ENCODE data around the gene KLC3.

The KLC3 gene

GRCh38 chr19:45347570-45348366 lies 7.2 kb downstream of the KLC3 start:
- H3K4me3 ChIP-seq (ENCODE audit: low read depth in 1 of 2, low read length in 2 of 2), result no peak overlapping the region
- no peaks in the 10 kb centered on the region for H3K9me3 ChIP-seq (ENCODE audit: control insufficient read depth in 1 of 2, low read length in 2 of 2)
- no peak overlapping the region for H3K27ac ChIP-seq (ENCODE audit: low read depth, low read length)
- no peak overlapping the region for H3K9ac ChIP-seq (ENCODE audit: low read depth in 1 of 2, low read length in 2 of 2)
- peaks cover 10 to 28% of the 10 kb centered on the region in 2 donors for H3K27me3 ChIP-seq (ENCODE audit: control insufficient read depth in 1 of 2, insufficient read depth in 2 of 2, low read length in 2 of 2)
- H3K4me1 ChIP-seq (ENCODE audit: control insufficient read depth in 1 of 2, insufficient read depth in 2 of 2, low read length in 2 of 2), result no peaks in the 10 kb centered on the region
- peaks cover 0 to 8% of the 10 kb centered on the region in 2 donors for H3K36me3 ChIP-seq (ENCODE audit: control insufficient read depth in 1 of 2, insufficient read depth in 2 of 2, low read length in 2 of 2)

GRCh38 chr19:45348367-45349125 lies 8.0 kb downstream of the KLC3 start:
- Histone ChIP-seq H3K36me3 (ENCODE audit: control insufficient read depth in 1 of 2, insufficient read depth in 2 of 2, low read length in 2 of 2) (peaks cover 0 to 13% of the 10 kb centered on the region in 2 donors), H3K4me3 (ENCODE audit: low read depth in 1 of 2, low read length in 2 of 2) (no peak overlapping the region), H3K4me1 (ENCODE audit: control insufficient read depth in 1 of 2, insufficient read depth in 2 of 2, low read length in 2 of 2) (no peaks in the 10 kb centered on the region), H3K27me3 (ENCODE audit: control insufficient read depth in 1 of 2, insufficient read depth in 2 of 2, low read length in 2 of 2) (peaks cover 10 to 25% of the 10 kb centered on the region in 2 donors), H3K27ac (ENCODE audit: low read depth, low read length) (no peak overlapping the region), H3K9me3 (ENCODE audit: control insufficient read depth in 1 of 2, low read length in 2 of 2) (no peaks in the 10 kb centered on the region), H3K9ac (ENCODE audit: low read depth in 1 of 2, low read length in 2 of 2) (no peak overlapping the region)

GRCh38 chr19:45349126-45349415 lies 8.5 kb downstream of the KLC3 start:
- Histone ChIP-seq H3K27ac (ENCODE audit: low read depth, low read length) (no peak overlapping the region), H3K4me3 (ENCODE audit: low read depth in 1 of 2, low read length in 2 of 2) (no peak overlapping the region), H3K36me3 (ENCODE audit: control insufficient read depth in 1 of 2, insufficient read depth in 2 of 2, low read length in 2 of 2) (peaks cover 0 to 13% of the 10 kb centered on the region in 2 donors), H3K9ac (ENCODE audit: low read depth in 1 of 2, low read length in 2 of 2) (no peak overlapping the region), H3K9me3 (ENCODE audit: control insufficient read depth in 1 of 2, low read length in 2 of 2) (no peaks in the 10 kb centered on the region), H3K4me1 (ENCODE audit: control insufficient read depth in 1 of 2, insufficient read depth in 2 of 2, low read length in 2 of 2) (no peaks in the 10 kb centered on the region), H3K27me3 (ENCODE audit: control insufficient read depth in 1 of 2, insufficient read depth in 2 of 2, low read length in 2 of 2) (peaks cover 10 to 25% of the 10 kb centered on the region in 2 donors)

- Histone ChIP-seq H3K4me1 (ENCODE audit: control insufficient read depth in 1 of 2, insufficient read depth in 2 of 2, low read length in 2 of 2) (no peaks in the 10 kb centered on the region), H3K9ac (ENCODE audit: low read depth in 1 of 2, low read length in 2 of 2) (no peak overlapping the region)
Measured at GRCh38 chr19:45349430-45349941, 8.9 kb downstream of the KLC3 start.

GRCh38 chr19:45350477-45351058 lies 10.0 kb downstream of the KLC3 start:
- Histone ChIP-seq H3K4me3 (ENCODE audit: low read depth in 1 of 2, low read length in 2 of 2) (no peak overlapping the region), H3K27me3 (ENCODE audit: control insufficient read depth in 1 of 2, insufficient read depth in 2 of 2, low read length in 2 of 2) (peaks cover 3 to 16% of the 10 kb centered on the region in 2 donors), H3K4me1 (ENCODE audit: control insufficient read depth in 1 of 2, insufficient read depth in 2 of 2, low read length in 2 of 2) (no peaks in the 10 kb centered on the region), H3K36me3 (ENCODE audit: control insufficient read depth in 1 of 2, insufficient read depth in 2 of 2, low read length in 2 of 2) (peaks cover 0 to 18% of the 10 kb centered on the region in 2 donors), H3K27ac (ENCODE audit: low read depth, low read length) (no peak overlapping the region), H3K9ac (ENCODE audit: low read depth in 1 of 2, low read length in 2 of 2) (no peak overlapping the region), H3K9me3 (ENCODE audit: control insufficient read depth in 1 of 2, low read length in 2 of 2) (no peaks in the 10 kb centered on the region)

More at GRCh38 chr19:45349430-45349941, 8.9 kb downstream of the KLC3 start:
- Histone ChIP-seq H3K9me3 (ENCODE audit: control insufficient read depth in 1 of 2, low read length in 2 of 2) (no peaks in the 10 kb centered on the region), H3K27ac (ENCODE audit: low read depth, low read length) (no peak overlapping the region), H3K4me3 (ENCODE audit: low read depth in 1 of 2, low read length in 2 of 2) (no peak overlapping the region), H3K36me3 (ENCODE audit: control insufficient read depth in 1 of 2, insufficient read depth in 2 of 2, low read length in 2 of 2) (peaks cover 0 to 13% of the 10 kb centered on the region in 2 donors), H3K27me3 (ENCODE audit: control insufficient read depth in 1 of 2, insufficient read depth in 2 of 2, low read length in 2 of 2) (peaks cover 10 to 25% of the 10 kb centered on the region in 2 donors)

- Histone ChIP-seq H3K27me3 (ENCODE audit: control insufficient read depth in 1 of 2, insufficient read depth in 2 of 2, low read length in 2 of 2) (peaks cover 0 to 9% of the 10 kb centered on the region in 2 donors), H3K4me1 (ENCODE audit: control insufficient read depth in 1 of 2, insufficient read depth in 2 of 2, low read length in 2 of 2) (no peaks in the 10 kb centered on the region), H3K9me3 (ENCODE audit: control insufficient read depth in 1 of 2, low read length in 2 of 2) (no peaks in the 10 kb centered on the region), H3K27ac (ENCODE audit: low read depth, low read length) (no peak overlapping the region), H3K4me3 (ENCODE audit: low read depth in 1 of 2, low read length in 2 of 2) (no peak overlapping the region), H3K9ac (ENCODE audit: low read depth in 1 of 2, low read length in 2 of 2) (no peak overlapping the region), H3K36me3 (ENCODE audit: control insufficient read depth in 1 of 2, insufficient read depth in 2 of 2, low read length in 2 of 2) (peaks cover 0 to 18% of the 10 kb centered on the region in 2 donors)
Measured at GRCh38 chr19:45351401-45351952, 10.9 kb downstream of the KLC3 start.

GRCh38 chr19:45352062-45352461 lies 11.5 kb downstream of the KLC3 start:
- H3K9me3 ChIP-seq (ENCODE audit: control insufficient read depth in 1 of 2, low read length in 2 of 2), result no peaks in the 10 kb centered on the region
- H3K27ac ChIP-seq (ENCODE audit: low read depth, low read length), result no peak overlapping the region
- no peak overlapping the region for H3K4me3 ChIP-seq (ENCODE audit: low read depth in 1 of 2, low read length in 2 of 2)
- H3K36me3 ChIP-seq (ENCODE audit: control insufficient read depth in 1 of 2, insufficient read depth in 2 of 2, low read length in 2 of 2), result peaks cover 0 to 18% of the 10 kb centered on the region in 2 donors
- H3K9ac ChIP-seq (ENCODE audit: low read depth in 1 of 2, low read length in 2 of 2), result no peak overlapping the region
- peaks cover 0 to 8% of the 10 kb centered on the region in 2 donors for H3K27me3 ChIP-seq (ENCODE audit: control insufficient read depth in 1 of 2, insufficient read depth in 2 of 2, low read length in 2 of 2)
- H3K4me1 ChIP-seq (ENCODE audit: control insufficient read depth in 1 of 2, insufficient read depth in 2 of 2, low read length in 2 of 2), result no peaks in the 10 kb centered on the region

- Histone ChIP-seq H3K4me1 (ENCODE audit: control insufficient read depth in 1 of 2, insufficient read depth in 2 of 2, low read length in 2 of 2) (no peaks in the 10 kb centered on the region), H3K9me3 (ENCODE audit: control insufficient read depth in 1 of 2, low read length in 2 of 2) (no peaks in the 10 kb centered on the region), H3K4me3 (ENCODE audit: low read depth in 1 of 2, low read length in 2 of 2) (no peak overlapping the region), H3K36me3 (ENCODE audit: control insufficient read depth in 1 of 2, insufficient read depth in 2 of 2, low read length in 2 of 2) (peaks cover 0 to 18% of the 10 kb centered on the region in 2 donors), H3K27ac (ENCODE audit: low read depth, low read length) (no peak overlapping the region), H3K27me3 (ENCODE audit: control insufficient read depth in 1 of 2, insufficient read depth in 2 of 2, low read length in 2 of 2) (peaks cover 0 to 6% of the 10 kb centered on the region in 2 donors), H3K9ac (ENCODE audit: low read depth in 1 of 2, low read length in 2 of 2) (no peak overlapping the region)
Measured at GRCh38 chr19:45352471-45352870, 11.9 kb downstream of the KLC3 start.

GRCh38 chr19:45352914-45353796 lies 12.6 kb downstream of the KLC3 start:
- Histone ChIP-seq H3K9me3 (ENCODE audit: control insufficient read depth in 1 of 2, low read length in 2 of 2) (no peaks in the 10 kb centered on the region), H3K27ac (ENCODE audit: low read depth, low read length) (no peak overlapping the region), H3K9ac (ENCODE audit: low read depth in 1 of 2, low read length in 2 of 2) (no peak overlapping the region), H3K4me1 (ENCODE audit: control insufficient read depth in 1 of 2, insufficient read depth in 2 of 2, low read length in 2 of 2) (no peaks in the 10 kb centered on the region), H3K27me3 (ENCODE audit: control insufficient read depth in 1 of 2, insufficient read depth in 2 of 2, low read length in 2 of 2) (no peaks in the 10 kb centered on the region), H3K4me3 (ENCODE audit: low read depth in 1 of 2, low read length in 2 of 2) (no peak overlapping the region), H3K36me3 (ENCODE audit: control insufficient read depth in 1 of 2, insufficient read depth in 2 of 2, low read length in 2 of 2) (peaks cover 0 to 18% of the 10 kb centered on the region in 2 donors)
